GM19438 (cell line): ENCODE data around the gene CLEC16A.

Source experiments
- ATAC-seq: cut with Tn5 transposase; IDR thresholded peaks from one replicate; pipeline ENCODE4 v1.9.1; 2021; ENCODE audit warnings: low read depth; ENCODE audit not compliant: unreplicated experiment

Gene CLEC16A

DNA sequence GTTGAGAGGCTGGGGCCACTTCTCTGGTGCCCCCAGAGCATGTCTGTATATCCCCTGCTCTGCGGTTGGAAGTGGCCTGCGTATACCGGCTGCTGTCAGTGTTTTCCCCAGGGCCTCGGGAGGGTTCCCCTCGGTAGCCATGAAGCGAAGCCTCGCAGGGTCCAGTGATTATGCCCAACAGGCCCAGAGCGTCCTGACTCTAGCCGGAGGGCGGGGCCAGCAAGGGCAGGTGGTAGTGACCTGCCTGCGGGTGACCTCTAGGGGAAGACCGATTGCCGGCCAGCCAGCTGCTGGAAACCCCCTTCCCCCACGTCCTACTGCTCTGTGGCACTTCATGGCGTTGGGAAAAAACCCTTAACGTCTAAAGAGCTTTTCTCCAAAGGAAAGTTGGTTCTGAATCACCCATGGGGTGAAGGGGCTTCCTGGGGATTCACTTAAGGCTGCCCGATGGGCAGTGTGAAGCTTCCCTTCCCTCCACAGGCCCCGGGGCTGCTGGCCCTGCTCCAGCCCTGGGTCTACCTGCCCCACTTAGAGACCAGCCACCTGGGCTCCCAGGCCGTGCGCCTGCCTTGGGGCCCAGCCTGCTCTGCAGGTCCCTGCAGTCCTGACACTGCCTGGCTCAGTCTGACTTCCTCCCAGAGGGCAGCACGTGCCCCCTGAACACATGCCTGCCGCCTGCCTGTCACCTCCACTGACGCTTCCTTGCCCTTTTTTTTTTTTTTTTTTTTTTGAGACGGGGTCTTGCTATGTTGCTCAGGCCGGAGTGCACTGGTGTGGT lies 238.9 kb downstream of the CLEC16A start:
- ATAC-seq, result no peak

DNA sequence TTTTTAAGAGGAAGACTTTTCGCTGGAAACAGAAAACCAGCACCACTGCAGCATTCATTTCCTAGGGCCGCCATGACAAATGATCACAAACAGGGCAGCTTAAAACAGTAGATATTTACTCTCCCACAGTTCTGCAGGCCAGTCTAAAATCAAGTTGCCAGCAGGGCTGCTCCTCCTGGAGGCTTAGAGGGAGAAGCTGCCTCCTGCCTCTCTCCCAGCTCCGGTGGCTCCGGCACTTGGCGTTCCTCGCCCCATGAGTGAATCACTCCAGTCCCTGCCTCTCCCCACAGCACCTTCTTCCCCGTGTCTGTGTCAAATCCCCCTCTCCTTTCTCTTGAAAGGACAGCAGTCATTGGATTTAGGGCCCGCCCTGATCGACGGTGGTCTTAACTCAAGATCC lies 239.6 kb downstream of the CLEC16A start:
- ATAC-seq, result no peak

DNA sequence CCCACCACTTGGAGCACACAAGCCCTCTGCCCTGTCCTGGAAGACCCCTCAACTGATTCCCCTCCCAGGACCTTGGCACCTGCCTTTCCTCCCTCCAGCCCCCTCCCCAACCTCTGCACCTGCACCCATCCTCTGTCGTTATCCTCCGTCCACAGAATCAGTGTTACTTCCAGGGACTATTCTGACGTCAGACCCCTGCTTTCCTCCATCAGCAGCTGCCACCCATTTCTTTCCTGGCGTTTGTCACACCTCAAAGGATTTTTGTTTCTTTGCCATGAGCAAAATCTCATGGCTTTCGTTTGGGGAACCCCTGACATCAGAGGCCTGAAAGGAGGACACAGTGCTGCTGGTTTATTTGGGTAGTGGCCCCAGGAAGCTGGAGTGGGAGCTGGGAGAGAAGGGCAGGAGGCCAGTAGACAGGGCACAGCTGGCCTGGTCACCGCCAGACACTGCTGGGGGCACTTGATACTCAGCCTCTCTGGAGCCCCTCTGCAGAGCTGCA lies 243.2 kb downstream of the CLEC16A start:
- no peak for ATAC-seq

DNA sequence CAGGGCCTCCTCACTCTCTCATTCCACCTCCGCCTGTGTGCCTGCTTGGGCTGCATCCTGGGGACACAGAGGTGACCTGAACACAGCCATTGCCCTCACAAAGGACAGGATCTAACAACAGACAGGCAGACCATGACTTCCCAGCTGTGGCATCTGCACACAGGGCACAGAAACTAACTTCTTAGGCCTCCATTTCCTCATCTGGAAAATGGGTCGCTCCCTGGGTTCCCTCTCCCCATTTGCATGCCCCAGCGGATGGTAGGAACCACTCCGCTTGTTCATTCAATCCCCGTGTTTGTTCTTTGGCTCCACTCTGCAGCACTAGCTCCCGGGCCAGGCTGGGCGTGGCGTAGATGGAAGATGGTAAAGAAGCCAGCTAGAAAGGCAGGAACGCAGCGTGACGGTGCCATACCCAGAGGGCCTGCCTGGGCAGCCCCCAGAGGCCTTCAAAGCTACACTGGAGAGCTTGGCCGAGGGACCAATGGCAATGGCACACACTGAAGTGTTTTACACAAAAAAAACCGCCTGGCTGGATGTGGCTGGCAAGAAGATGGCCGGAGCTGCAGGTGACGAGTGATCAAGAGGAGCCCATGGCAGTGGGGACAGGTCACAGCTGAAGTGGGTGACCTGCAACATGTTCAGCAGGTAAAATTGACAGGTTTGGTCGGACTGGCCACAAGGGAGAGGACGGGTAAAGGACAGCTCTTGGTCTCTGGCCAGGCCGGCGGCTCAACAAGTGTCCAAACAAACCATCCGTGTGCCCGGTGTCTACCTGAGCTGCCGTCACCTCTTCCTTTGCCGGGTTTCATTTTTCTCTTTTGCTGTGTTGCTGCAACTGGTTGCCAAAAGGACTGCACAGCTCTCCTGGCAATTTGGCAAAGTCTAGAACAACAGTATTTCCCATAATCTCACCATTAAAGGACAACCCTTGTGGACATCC lies 244.7 kb downstream of the CLEC16A start:
- no peak for ATAC-seq

DNA sequence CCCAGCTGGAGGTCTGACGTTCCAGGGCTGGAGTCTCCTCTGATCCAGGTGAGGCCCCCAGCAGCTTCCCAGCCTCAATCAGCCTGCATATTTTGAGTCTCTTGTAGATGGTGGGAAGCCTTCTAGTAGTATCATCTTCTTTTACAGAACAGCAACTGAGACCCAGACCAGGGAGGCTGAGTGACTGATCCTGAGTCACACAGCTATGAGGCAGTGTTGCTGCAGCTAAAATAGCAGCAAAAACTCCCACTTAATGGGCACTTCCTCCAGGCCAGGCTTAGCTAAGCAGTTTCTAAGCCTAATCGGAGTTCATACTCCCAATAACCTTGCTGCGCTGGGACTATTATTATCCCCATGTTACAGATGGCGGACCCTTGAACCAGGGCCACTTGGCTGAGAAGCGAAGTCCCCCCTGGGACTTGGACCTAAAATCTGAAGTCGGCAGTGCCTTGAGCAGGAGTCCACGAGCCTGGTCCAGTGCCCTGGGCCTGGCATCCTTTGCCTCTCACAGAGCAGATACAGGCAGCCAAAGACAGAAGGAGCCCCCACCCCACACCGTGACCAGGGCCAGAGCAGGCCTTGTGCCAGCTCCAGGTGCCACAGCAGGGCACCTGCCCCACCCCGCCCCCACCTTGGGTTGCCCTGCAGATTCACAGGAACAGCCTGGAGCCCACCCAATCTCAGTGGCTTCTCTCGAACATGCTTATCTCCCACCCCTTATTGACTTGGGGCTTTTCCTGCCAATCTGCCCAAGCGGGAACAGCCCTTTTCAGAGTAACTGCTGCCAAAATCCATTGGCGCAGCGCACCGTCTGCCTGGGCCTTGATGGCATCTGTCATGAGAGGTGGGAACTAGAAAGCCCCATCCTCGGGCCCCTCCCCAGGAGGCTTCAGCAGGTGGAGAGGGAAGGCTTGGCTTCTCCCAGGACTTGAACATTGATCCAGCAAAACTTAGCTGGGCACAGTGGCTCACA lies 246.5 kb downstream of the CLEC16A start:
- no peak for ATAC-seq

DNA sequence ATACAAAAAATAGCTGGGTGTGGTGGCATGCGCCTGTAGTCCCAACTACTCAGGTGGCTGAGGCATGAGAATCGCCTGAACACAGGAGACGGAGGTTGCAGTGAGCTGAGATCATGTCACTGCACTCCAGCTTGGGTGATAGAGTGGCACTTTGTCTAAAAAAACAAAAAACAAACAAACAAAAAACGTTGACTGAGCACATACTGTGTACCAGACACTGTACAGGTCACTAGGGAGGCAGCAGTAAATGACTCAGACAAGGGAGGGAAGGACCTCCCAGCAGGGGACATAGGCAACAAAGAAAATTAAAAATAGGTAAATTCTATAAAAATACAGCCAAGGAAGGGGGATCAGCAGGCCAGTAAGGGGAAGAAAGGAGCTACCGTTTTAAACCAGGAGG lies 247.3 kb downstream of the CLEC16A start:
- no peak for ATAC-seq

DNA sequence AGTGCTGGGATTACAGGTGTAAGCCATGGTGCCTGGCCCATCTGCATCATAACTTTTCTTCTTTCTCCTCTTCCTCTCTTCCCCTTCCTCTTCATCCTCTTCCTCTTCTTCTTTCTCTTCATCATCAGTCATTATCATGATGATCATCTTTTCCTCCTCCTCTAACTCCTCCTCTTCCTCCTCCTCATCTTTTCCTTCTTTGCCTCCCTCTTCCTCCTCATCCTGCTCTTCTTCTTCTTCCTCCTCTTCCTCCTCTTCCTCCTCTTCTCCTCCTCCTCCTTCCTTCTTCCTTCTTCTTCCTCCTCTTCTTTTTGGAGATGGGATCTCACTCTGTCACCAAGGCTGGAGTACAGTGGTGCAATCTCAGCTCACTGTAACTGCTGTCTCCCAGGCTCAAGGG lies 249.1 kb downstream of the CLEC16A start:
- no peak for ATAC-seq

DNA sequence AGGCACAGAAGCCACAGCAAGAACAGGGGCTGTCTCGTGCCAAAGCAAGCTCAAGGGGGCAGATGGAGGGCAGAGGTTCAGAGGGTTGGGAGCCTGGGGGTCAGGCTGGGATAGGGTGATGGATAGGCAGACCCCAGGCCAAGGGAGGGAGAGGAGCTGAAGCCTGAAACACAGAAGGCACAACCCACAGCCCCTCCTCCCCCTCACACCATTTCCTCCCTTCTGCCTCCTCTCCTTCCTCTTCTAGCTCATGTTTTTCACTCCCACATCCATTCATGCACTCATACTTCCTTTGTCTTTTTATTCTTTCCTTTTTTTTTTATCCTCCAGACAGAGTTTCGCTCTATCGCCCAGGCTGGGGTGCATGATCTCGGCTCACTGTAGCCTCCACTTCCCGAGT lies 250.5 kb downstream of the CLEC16A start:
- ATAC-seq, result no peak

DNA sequence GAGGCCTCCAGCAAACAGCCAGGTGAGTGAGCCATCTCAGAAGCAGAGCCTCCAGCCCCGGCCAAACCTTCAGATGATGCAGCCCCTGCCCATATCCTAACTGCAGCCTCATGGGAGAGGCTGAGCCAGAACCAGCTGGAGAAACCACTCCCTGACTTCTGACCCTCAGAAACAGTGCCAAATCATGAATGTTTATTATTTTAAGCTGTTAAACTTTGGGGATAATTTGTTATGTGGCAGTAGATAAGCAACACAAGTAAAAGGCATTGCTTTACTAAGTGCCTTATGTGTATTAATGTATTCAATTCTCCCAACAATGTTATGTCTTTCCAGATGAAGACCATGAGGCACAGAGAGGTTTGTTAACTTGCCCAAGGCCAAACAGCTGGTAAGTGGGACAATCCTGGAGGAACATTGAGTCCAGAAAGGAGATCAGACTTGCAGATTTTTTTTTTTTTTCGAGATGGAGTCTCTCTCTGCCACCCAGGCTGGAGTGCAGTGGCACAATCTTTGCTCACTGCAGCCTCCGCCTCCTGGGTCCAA lies 252.0 kb downstream of the CLEC16A start:
- no peak for ATAC-seq

DNA sequence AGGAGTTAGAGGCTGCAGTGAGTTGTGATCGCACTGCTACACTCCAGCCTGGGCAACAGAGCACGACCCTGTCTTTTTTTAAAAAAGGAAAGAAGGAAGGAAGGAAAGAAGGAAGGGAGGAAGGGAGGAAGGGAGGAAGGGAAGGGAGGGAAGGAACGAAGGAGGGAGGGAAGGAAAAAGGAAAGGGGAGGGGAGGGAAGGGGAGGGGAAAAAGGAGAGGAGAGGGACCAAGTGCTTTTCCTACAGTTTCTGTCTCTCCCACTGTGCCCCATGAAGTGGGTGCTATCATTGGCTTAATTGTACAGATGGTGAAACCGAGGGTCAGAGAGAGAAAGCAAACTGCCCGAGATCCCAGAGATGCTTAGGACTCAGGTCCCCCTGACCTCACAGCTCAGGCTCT lies 254.0 kb downstream of the CLEC16A start:
- no peak for ATAC-seq

DNA sequence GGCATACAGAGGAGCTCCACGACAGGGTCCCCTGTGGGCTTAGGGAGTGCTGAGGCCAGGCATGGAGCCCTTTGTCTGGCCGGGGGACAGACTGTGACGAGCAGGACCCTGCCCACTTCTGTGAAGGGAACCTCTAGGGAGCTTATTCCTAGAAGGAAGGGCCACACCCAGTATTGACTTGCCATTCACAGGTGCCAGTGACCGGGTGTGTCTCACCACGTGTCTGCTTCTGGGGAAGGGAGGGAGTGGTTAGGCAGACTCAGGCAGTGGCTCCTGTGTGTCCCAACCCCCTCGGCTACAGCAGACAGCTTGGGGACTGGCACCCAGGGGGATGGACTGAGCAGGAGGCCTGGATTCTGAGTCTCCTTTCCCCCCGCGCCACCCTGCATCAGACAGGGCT lies 254.5 kb downstream of the CLEC16A start:
- no peak for ATAC-seq

DNA sequence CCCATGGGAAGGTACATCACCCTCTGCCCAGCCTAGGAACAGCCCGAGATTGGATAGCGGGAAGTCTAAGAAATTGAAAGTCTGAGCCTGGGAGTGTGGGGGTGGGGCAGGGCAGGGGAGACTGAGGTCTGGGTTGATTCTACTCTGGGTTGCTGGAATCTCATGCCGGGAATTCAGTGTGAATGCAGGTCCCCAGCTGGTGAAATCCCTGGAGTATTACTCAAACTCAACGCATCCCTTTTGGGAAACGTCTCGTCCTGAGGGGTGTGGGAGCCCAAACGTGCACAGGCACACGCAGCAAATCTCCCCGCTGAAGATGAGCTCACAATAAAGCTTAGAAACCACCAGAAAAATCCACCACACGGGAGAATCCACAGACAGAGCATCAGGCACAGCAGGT lies 256.2 kb downstream of the CLEC16A start:
- no peak for ATAC-seq

DNA sequence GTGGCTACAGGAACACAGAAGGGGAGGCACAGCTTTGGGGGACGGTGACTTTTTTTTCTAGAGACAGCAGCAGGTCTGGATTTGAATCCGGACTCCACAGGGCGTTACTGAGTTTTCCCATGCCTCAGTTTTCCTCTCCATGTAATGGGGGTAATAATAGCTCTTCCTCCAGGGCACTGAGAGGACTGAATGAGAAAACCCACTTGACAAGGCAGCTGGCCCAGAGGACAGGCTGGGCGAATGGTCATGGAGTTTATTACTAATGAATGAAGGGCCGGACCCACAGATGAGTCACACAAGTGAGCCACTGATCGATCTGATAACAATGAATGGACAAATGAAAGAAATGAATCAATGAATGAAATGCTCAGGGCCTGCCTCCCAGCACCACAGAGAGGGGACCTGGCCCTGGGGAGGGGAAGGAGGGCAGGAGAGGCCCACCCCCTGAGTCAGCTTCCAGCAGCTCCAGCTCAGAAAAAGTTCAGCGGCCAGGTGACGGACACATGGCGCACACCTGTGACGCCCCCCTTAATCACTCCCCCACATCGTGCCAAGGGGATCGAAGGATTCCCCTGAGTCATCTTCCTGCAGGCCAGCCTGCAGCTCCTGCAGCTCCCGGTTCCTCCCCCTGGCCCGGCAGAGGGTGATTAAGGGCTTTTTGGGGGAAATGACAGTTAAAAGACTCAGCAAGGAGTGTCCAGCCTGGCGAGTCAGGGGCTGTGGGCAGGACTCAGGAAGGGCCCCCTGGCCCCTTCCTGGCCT lies 257.3 kb downstream of the CLEC16A start:
- no peak for ATAC-seq

DNA sequence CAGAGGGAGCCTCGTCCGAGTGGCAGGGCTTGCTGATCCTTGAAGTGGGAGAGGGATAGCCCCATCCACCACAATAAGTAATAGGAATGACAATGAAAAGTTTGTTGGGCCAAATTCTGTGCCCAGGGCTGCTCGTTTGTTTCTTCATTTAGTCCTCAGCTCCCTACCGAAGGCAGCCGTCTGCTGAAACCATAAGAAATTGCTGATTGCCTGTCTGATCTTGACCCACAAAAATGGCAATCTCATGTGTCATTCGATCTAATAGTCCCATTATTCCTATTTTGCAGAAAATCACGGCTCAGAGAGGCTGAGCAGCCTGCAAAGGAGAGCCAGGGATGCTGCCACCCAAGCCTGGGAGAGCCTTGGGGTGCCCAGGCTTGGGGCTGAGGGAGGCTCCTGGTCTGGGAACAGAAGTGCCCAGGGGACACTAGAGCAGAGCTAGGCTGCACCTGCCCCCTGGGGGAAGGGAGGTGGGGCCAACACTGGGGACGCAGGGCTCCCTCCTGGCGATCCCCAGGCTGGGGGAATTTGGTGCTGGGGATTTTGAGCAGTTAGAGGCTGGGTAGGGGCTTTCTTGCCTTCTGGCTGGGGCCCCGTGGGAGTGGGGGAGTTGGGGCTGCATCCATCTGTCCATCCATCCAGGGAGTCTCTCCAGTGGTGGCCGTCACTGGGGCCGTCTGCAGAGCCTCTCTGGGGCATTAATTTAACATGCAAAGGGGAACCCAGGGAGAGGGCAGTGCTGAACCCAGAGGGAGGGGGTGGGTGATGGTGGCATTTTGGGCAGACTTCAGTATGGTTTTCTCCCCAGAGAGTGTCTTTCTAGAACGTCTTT lies 258.1 kb downstream of the CLEC16A start:
- no peak for ATAC-seq

DNA sequence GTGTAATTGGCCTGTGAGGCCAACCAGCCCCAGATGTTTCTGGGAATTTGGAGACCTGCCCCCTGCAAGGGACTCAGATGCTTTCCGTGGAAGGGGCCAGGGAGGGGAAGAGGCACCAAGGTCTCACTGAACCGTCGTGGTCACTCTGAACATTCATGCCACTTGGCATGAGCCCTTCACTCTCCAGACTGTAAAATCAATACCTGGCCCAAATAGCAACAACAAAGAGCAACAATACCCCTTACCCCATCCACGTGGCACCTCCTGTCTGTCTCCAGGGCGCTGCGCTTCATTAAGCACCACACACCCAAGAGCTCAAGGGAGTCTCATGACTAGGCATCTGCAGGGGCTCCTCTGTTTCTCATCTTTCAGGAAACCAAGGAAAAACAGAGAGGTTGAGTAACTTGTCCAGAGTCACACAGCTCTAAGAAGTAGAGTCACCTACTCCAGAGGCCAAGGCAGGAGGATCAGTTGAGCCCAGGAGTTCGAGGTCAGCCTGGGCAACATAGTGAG lies 258.8 kb downstream of the CLEC16A start:
- no peak for ATAC-seq

DNA sequence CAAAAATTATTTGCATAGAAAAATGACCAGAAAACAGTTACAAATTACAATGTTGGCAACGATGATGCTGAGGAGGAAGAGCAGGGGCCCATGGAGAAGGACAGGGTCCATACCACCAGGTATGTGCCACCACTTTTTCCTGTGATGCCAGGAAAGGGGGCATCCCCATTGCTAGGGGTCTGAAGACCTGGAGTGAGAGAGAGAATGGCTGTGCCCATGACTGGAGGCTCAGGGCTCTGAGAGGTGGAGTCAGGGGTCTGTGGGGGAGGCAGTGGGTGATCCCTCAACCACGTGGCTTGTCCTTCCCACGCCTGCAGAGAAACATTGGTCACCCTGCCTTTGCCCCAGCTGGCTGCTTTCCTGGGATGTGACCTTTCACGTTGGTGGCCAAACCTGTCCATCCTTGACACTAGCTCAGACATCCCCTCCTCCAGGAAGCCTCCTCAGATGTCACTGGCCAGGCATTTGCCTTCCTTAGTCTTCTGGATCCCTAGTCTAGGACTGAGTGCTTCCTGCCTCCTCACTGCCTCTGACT lies 260.2 kb downstream of the CLEC16A start:
- no peak for ATAC-seq

DNA sequence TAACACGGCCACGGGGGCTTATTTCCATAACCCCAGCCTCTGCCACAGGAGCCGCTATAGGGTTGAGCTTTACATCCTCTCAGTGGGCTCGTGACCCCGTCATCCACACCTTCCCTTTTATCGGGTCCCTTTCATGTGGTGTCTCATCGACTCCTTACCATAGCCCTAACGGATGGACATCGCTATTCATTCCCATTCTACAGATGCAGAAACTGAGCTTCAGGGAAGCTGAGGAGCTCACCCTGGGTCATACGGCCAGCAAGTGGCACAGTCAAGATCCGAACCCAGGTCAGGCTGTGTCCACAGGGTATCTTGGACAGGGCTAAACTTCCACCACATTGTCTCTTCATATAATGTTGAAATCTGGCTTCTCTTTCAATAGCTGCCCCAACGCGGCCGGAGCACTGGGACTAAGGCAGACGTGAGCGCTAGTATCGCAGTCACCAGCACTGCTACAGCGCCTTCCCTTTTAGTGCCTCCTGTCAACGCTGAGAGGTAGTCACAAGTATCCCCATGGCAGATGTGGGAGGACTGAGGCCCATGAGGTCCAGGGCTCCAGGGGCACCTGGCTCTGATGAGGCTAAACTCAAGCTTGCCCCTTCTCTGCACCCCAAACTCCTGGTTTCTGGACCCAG lies 260.8 kb downstream of the CLEC16A start:
- ATAC-seq, result no peak
